HG03159 (cell line): ENCODE measurements around the gene TBX4.
"Not testable (repeated sequence)": the region's sequence is repeated elsewhere in the genome, so short reads cannot be mapped to it uniquely, and the experiment has no call there.

Source experiments
- ATAC-seq: cut with Tn5 transposase; IDR thresholded peaks from one replicate; pipeline ENCODE4 v1.9.1; 2021; ENCODE audit warnings: mild to moderate bottlenecking, moderate library complexity; ENCODE audit not compliant: unreplicated experiment

The TBX4 gene

GRCh38 chr17:61427567-61427966 is 24.7 kb upstream of the TBX4 start:
- no peak for ATAC-seq

- no peak for ATAC-seq
These were observed 22.9 kb upstream of the TBX4 start for GRCh38 chr17:61429274-61429673.

- ATAC-seq, result not testable (repeated sequence)
These were observed 22.4 kb upstream of the TBX4 start for GRCh38 chr17:61429831-61430230.

GRCh38 chr17:61431594-61432311 is 20.5 kb upstream of the TBX4 start:
- ATAC-seq, result no peak

GRCh38 chr17:61436273-61436672 is 15.9 kb upstream of the TBX4 start:
- ATAC-seq, result no peak

GRCh38 chr17:61436995-61437704 is 15.1 kb upstream of the TBX4 start:
- no peak for ATAC-seq

GRCh38 chr17:61440697-61441096 is 11.5 kb upstream of the TBX4 start:
- ATAC-seq, result no peak

- ATAC-seq, result not testable (repeated sequence)
These were observed 10.7 kb upstream of the TBX4 start for GRCh38 chr17:61441507-61441906.

- ATAC-seq, result no peak
These were observed 10.0 kb upstream of the TBX4 start for GRCh38 chr17:61442136-61442775.

GRCh38 chr17:61442878-61443474 is 9.2 kb upstream of the TBX4 start:
- no peak for ATAC-seq

GRCh38 chr17:61443475-61443882 is 8.7 kb upstream of the TBX4 start:
- ATAC-seq, result no peak

GRCh38 chr17:61444075-61444474 is 8.1 kb upstream of the TBX4 start:
- no peak for ATAC-seq

- ATAC-seq, result no peak
These were observed 7.4 kb upstream of the TBX4 start for GRCh38 chr17:61444831-61445230.

- no peak for ATAC-seq
These were observed 4.9 kb upstream of the TBX4 start for GRCh38 chr17:61447358-61447757.

GRCh38 chr17:61448042-61448441 is 4.2 kb upstream of the TBX4 start:
- no peak for ATAC-seq

GRCh38 chr17:61449140-61449539 is 3.1 kb upstream of the TBX4 start:
- not testable (repeated sequence) for ATAC-seq

GRCh38 chr17:61449707-61450640 is 2.2 kb upstream of the TBX4 start:
- no peak for ATAC-seq

GRCh38 chr17:61450641-61451537 is 1.3 kb upstream of the TBX4 start:
- ATAC-seq, result no peak

- no peak for ATAC-seq
These were observed 503 bp upstream of the TBX4 start for GRCh38 chr17:61451538-61452300.
